ENCODE data around the gene ZNF620. TPM values are rescaled to one million over a fixed set of nuclear protein-coding genes. Genes with fewer than 3 reads are reported as not detected.
"Not testable (repeated sequence)": the region's sequence is repeated elsewhere in the genome, so short reads cannot be mapped to it uniquely, and the experiment has no call there.

Gene ZNF620
- total RNA-seq = 1 to 10 TPM; 4.4 to 6.7 (median 5.6) TPM

DNA sequence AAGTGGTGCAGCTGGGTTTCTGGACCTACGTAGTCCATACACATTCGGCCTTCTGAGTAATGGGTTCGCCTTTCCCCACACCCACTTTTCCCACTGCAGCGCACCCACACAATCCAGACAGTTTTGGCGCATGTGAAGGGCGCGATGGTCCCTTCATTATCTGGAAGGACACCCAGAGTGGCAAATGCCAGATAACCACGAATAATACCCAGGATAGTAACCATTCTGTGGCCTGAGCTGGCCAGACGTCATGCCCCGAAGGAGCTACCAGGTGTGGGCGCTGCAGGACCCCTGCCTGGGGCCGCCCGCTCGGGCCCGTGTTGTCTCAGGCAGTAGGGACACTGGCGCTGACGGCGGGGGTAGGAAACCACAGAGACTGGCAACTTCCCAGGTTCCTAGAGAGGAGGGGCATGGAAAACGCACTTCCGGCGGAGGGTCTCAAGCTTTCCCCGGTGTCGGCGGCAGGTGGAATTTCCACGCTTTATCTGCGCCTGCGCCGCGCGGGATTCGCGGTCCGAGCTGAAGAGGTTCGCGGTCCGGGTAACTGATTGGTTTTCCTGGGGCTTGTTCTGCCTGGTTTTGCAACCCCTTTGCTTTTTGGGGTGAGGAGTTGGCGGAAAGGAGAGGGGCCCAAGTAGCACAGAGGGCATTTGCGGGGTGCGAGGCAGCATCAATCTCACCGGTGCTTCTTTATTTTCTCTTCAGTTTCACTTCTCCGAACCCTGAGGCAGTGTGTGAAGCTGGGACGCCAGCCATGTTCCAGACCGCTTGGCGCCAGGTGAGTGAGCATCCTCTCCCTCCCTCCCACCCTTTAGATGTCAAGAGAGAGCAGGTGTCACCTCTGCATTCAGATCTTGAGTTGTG, at the start of gene ZNF620:
Gene ZNF620 (plus strand): TSS at position 441 of the 864 bp plus-strand sequence. CDS start 314 bp downstream, at position 755.
- Histone ChIP-seq H3K36me3 (peaks cover 0 to 3% (median 0%) of the 10 kb centered on the region in 3 donors), H3K27ac (peak within 1 kb of the TSS; percentile 30 to 72 (median 62)), H3K4me1 (peaks cover 0 to 15% (median 0%) of the 10 kb centered on the region in 4 donors), H3K4me3 (peak within 1 kb of the TSS; percentile 53 to 72 (median 59)), H3K9me3 (no peaks in the 10 kb centered on the region), H3K27me3 (no peaks in the 10 kb centered on the region)
- TF ChIP-seq CTCF (IDR thresholded peaks at IDR 0.05) (peak in 3 of 6 experiments; percentile 19 to 29 (median 28)), POLR2A (IDR thresholded peaks at IDR 0.05) (peak; percentile 31 to 35)
- peak; percentile 58 to 85 (median 82) for DNase-seq

- H3K27me3 ChIP-seq = no peaks in the 10 kb centered on the region
- H3K27ac ChIP-seq = peak overlapping the region; percentile 87 to 92 (median 89)
- no peaks in the 10 kb centered on the region for H3K9me3 ChIP-seq
- TF ChIP-seq POLR2A (IDR thresholded peaks at IDR 0.05) (no peak), CTCF (IDR thresholded peaks at IDR 0.05) (no peak)
- peak overlapping the region; percentile 85 to 97 (median 92) for H3K4me3 ChIP-seq
- no peak for DNase-seq
- peaks cover 0 to 32% (median under 1%) of the 10 kb centered on the region in 3 donors for H3K36me3 ChIP-seq
- peaks cover 3 to 25% (median 11%) of the 10 kb centered on the region in 4 donors for H3K4me1 ChIP-seq
Observed at GRCh38 chr3:40456279-40456939, 49.4 kb upstream of the ZNF620 start.

GRCh38 chr3:40456940-40457823, 48.7 kb upstream of the ZNF620 start, which contains the start of gene RPL14:
Gene RPL14 (plus strand): TSS chr3:40457339. CDS start chr3:40457472, 133 bp downstream.
- peaks cover 3 to 25% (median 11%) of the 10 kb centered on the region in 4 donors for H3K4me1 ChIP-seq
- peak within 1 kb of the TSS; percentile 87 to 92 (median 89) for H3K27ac ChIP-seq
- no peaks in the 10 kb centered on the region for H3K9me3 ChIP-seq
- no peaks in the 10 kb centered on the region for H3K27me3 ChIP-seq
- TF ChIP-seq POLR2A (IDR thresholded peaks at IDR 0.05) = peak; percentile 83 to 93
- peak in 1 of 6 experiments; percentile 9 for TF ChIP-seq CTCF (IDR thresholded peaks at IDR 0.05)
- DNase-seq = peak; percentile 94 to 98 (median 96)
- H3K36me3 ChIP-seq = peaks cover 0 to 40% (median 3%) of the 10 kb centered on the region in 3 donors
- peak within 1 kb of the TSS; percentile 85 to 97 (median 92) for H3K4me3 ChIP-seq

- H3K27ac ChIP-seq = no peak overlapping the region
- TF ChIP-seq POLR2A (IDR thresholded peaks at IDR 0.05) (no peak), CTCF (IDR thresholded peaks at IDR 0.05) (no peak)
- no peaks in the 10 kb centered on the region for H3K9me3 ChIP-seq
- peaks cover 3 to 25% (median 11%) of the 10 kb centered on the region in 4 donors for H3K4me1 ChIP-seq
- no peak for DNase-seq
- H3K36me3 ChIP-seq = peaks cover 0 to 53% (median 3%) of the 10 kb centered on the region in 3 donors
- H3K4me3 ChIP-seq = peak overlapping the region in 3 of 4 donors; percentile 85 to 97 (median 97)
- no peaks in the 10 kb centered on the region for H3K27me3 ChIP-seq
Observed at GRCh38 chr3:40458473-40458872, 47.4 kb upstream of the ZNF620 start.

- not testable (repeated sequence) for H3K9me3 ChIP-seq, H3K27me3 ChIP-seq, H3K4me3 ChIP-seq, DNase-seq, H3K27ac ChIP-seq
- Histone ChIP-seq H3K36me3 (peaks cover 0 to 62% (median 3%) of the 10 kb centered on the region in 3 donors), H3K4me1 (peaks cover 3 to 19% (median 11%) of the 10 kb centered on the region in 4 donors)
Observed at GRCh38 chr3:40460481-40460880, 45.4 kb upstream of the ZNF620 start.

Measured in Peyer's patch (tissue), 4 donors.